HEK293T (cell line): ENCODE results near the gene C4orf51.

Source experiments
- CTCF ChIA-PET: fragments of 350-600 bp; formaldehyde crosslinking; extraction: SDS; loops from one replicate; lab custom pipeline; 2021; ENCODE audit warnings: antibody characterized with exemption, inconsistent platforms; lab: Yijun Ruan, JAX
- POLR2A ChIA-PET: fragments of 350-600 bp; formaldehyde crosslinking; extraction: SDS; loops from one replicate; lab custom pipeline; 2020; ENCODE audit warnings: antibody characterized with exemption, inconsistent platforms; lab: Yijun Ruan, JAX
- DNase-seq: peaks from one replicate; pipeline ENCODE4 v3.0.0; 2012; ENCODE audit warnings: mixed read lengths; ENCODE audit errors: extremely low spot score
- ARNT ChIP-seq: fragments of 450-650 bp; IDR thresholded peaks from 2 replicates; pipeline ENCODE4 v1.6.1; 2017; ENCODE audit warnings: mild to moderate bottlenecking
- BHLHE40 ChIP-seq: fragments of 450-650 bp; IDR thresholded peaks from 2 replicates; pipeline ENCODE4 v1.6.1; 2016; ENCODE audit warnings: mild to moderate bottlenecking, moderate library complexity, borderline replicate concordance
- CTBP1 ChIP-seq: fragments of 450-650 bp; IDR thresholded peaks from 2 replicates; pipeline ENCODE4 v1.6.1; 2016; ENCODE audit warnings: borderline replicate concordance
- ELF4 ChIP-seq: fragments of 450-650 bp; IDR thresholded peaks from 2 replicates; pipeline ENCODE4 v1.6.1; 2017; ENCODE audit warnings: antibody characterized with exemption
- FOXA1 ChIP-seq: fragments of 450-650 bp; IDR thresholded peaks from 2 replicates; pipeline ENCODE4 v1.6.1; 2016; ENCODE audit warnings: mild to moderate bottlenecking
- FOXK2 ChIP-seq: fragments of 450-650 bp; IDR thresholded peaks from 2 replicates; pipeline ENCODE4 v1.6.1; 2016; ENCODE audit warnings: mild to moderate bottlenecking
- FOXM1 ChIP-seq: fragments of 450-650 bp; IDR thresholded peaks from 2 replicates; pipeline ENCODE4 v1.6.1; 2017; ENCODE audit warnings: mild to moderate bottlenecking, borderline replicate concordance
- HDGF ChIP-seq: fragments of 450-650 bp; IDR thresholded peaks from 2 replicates; pipeline ENCODE4 v1.6.1; 2017; ENCODE audit warnings: antibody characterized with exemption, borderline replicate concordance
- L3MBTL2 ChIP-seq: fragments of 450-650 bp; conservative IDR thresholded peaks from 2 replicates; pipeline ENCODE4 v1.6.1; 2016; ENCODE audit warnings: mild to moderate bottlenecking
- LEF1 ChIP-seq: fragments of 450-650 bp; IDR thresholded peaks from 2 replicates; pipeline ENCODE4 v1.6.1; 2017; ENCODE audit warnings: mild to moderate bottlenecking, borderline replicate concordance
- NFRKB ChIP-seq: fragments of 450-650 bp; IDR thresholded peaks from 2 replicates; pipeline ENCODE4 v1.6.1; 2016; ENCODE audit warnings: mild to moderate bottlenecking, moderate library complexity
- SP1 ChIP-seq: fragments of 450-650 bp; IDR thresholded peaks from 2 replicates; pipeline ENCODE4 v1.6.1; 2017
- SUZ12 ChIP-seq: fragments of 450-650 bp; IDR thresholded peaks from 2 replicates; pipeline ENCODE4 v1.6.1; 2016; ENCODE audit warnings: mild to moderate bottlenecking
- TARDBP ChIP-seq: fragments of 450-650 bp; IDR thresholded peaks from 2 replicates; pipeline ENCODE4 v1.6.1; 2016
- ZNF384 ChIP-seq: fragments of 450-650 bp; IDR thresholded peaks from 2 replicates; pipeline ENCODE4 v1.6.1; 2016
- TF ChIP-seq, protein P1 (sequence below): fragments of 450-650 bp; IDR thresholded peaks from 2 replicates; pipeline ENCODE4 v1.6.1; 2016

The C4orf51 gene

DNA sequence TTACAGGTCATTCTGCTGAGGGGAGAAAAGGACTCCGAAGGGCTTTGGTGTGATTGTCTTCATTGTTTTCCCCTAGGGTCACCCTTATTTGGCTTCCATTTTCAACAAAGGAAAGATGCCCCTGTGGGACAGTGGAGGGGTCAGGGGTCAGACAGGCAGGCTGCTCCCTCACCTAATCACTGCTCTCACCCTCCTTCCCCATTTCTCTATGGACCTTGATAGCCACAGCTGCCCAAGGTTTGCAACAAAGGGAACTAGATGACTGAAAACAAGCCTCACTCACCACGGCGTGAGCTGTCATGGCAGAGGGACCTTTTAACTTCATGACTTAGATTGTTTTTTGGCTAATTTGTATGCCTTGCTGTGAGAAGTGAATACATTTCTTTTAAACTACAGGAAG is 40.7 kb downstream of the C4orf51 start:
- CTCF ChIA-PET, result no interaction called here
- POLR2A ChIA-PET, result no interaction called here
- TF ChIP-seq FOXK2, result no peak
- TF ChIP-seq FOXA1, result no peak
- no peak for TF ChIP-seq LEF1
- no peak for TF ChIP-seq TARDBP
- no peak for TF ChIP-seq CTBP1
- no peak for TF ChIP-seq ARNT
- no peak for DNase-seq

DNA sequence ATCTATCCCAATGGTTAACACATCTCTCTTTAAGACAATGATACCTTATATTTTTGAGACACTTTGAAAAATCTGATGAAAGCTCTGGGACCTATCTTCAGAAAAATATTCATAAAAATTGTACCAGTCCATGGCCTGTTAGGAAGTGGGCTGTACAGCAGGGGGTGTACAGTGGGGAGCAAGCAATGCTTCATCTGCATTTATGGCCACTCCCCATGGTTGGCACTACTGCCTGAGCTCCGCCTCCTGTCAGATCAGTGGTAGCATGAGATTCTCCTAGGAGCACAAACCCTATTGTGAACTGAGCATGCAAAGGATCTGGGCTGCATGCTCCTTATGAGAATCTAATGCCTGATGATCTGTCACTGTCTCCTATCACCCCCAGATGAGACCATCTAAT is 42.6 kb downstream of the C4orf51 start:
- ChIA-PET CTCF (no interaction called here), POLR2A (no interaction called here)
- no peak for DNase-seq
- TF ChIP-seq ELF4 (no peak), ARNT (no peak), ZNF384 (no peak), L3MBTL2 (no peak), LEF1 (no peak), NFRKB (no peak), FOXK2 (no peak), BHLHE40 (no peak), CTBP1 (no peak), HDGF (no peak), FOXA1 (no peak), SUZ12 (no peak), TARDBP (no peak)

DNA sequence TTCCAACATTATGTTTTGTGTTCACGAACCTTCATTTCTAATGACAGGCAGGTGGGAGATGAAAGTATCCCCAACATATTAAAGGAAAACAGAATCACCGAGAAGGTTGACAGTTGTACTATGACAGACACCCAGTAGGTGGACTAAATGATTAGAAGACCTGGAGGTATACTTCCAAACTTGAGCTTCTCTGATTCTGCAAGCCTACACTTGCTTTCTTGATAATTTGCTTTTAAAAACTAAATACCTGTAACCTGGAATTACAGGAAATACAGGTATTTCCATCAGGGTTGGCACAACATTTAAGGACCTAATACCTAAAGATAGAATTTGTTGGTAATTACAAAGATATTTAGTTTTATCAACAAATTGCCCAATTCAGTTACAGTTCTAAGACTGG is 43.4 kb downstream of the C4orf51 start:
- ChIA-PET POLR2A (no interaction called here), CTCF (no interaction called here)
- no peak for DNase-seq
- TF ChIP-seq FOXM1 (no peak), BHLHE40 (no peak), SUZ12 (no peak)

DNA sequence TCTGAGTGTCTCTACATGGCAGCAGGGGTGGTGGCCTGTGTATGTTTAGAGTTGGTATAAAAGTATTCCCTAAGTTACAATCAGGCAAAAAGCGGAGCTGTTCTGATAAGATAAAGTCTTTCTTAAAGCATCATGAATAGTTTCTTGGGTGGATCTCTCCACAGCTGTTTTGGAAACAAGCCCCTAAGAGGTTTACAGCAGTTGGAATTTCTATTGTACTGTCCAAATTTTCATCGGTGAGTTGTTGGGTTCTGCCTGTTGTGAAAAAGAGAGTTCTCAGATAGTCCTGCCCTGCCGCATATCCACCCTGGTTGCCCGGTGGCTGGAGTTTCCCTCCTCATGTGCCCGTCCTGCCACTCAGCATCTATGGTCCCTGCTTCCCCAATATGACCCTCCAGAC is 50.1 kb downstream of the C4orf51 start:
- CTCF ChIA-PET, result no interaction called here
- TF ChIP-seq ELF4, result no peak
- no peak for TF ChIP-seq ZNF384
- TF ChIP-seq CTBP1, result no peak
- TF ChIP-seq LEF1, result no peak
- no peak for TF ChIP-seq HDGF
- TF ChIP-seq, protein P1, sequence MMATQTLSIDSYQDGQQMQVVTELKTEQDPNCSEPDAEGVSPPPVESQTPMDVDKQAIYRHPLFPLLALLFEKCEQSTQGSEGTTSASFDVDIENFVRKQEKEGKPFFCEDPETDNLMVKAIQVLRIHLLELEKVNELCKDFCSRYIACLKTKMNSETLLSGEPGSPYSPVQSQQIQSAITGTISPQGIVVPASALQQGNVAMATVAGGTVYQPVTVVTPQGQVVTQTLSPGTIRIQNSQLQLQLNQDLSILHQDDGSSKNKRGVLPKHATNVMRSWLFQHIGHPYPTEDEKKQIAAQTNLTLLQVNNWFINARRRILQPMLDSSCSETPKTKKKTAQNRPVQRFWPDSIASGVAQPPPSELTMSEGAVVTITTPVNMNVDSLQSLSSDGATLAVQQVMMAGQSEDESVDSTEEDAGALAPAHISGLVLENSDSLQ, result no peak
- no peak for TF ChIP-seq SUZ12
- TF ChIP-seq SP1, result no peak
- TF ChIP-seq FOXM1, result no peak
- no peak for TF ChIP-seq FOXA1
- no peak for TF ChIP-seq L3MBTL2
- TF ChIP-seq NFRKB, result no peak
- TF ChIP-seq ARNT, result no peak
- TF ChIP-seq BHLHE40, result no peak
- TF ChIP-seq TARDBP, result no peak
- TF ChIP-seq FOXK2, result no peak
- no peak for DNase-seq
- POLR2A ChIA-PET, result no interaction called here

DNA sequence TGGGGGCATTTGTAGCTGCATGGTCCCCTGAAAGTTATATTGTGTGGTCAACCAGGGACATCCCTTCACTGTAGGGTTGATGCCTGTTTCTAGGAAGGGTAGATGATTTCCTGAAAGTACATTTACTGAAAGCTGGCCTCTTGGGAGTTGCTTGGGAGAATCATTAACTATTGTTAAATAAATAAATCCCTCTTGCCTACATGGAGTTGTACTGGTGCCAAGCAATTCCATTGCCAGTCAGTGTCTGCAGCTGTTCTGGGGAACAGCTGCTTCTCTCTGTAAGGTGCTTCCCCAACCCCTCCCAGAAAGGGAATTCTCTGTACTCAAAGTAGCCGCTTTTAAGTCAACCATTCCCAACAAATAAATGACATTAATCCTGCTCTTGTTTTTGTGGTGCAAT is 51.1 kb downstream of the C4orf51 start:
- no peak for DNase-seq
- no peak for TF ChIP-seq HDGF
- TF ChIP-seq FOXK2, result no peak
- TF ChIP-seq SUZ12, result no peak
- TF ChIP-seq FOXA1, result no peak
- no peak for TF ChIP-seq BHLHE40
- no peak for TF ChIP-seq LEF1
- TF ChIP-seq NFRKB, result no peak
- ChIA-PET POLR2A (interaction anchor here (1.0 kb wide), 1 partner anchor 26 kb away, joined by 3 read pairs; no protein-coding TSS in a partner anchor), CTCF (no interaction called here)

DNA sequence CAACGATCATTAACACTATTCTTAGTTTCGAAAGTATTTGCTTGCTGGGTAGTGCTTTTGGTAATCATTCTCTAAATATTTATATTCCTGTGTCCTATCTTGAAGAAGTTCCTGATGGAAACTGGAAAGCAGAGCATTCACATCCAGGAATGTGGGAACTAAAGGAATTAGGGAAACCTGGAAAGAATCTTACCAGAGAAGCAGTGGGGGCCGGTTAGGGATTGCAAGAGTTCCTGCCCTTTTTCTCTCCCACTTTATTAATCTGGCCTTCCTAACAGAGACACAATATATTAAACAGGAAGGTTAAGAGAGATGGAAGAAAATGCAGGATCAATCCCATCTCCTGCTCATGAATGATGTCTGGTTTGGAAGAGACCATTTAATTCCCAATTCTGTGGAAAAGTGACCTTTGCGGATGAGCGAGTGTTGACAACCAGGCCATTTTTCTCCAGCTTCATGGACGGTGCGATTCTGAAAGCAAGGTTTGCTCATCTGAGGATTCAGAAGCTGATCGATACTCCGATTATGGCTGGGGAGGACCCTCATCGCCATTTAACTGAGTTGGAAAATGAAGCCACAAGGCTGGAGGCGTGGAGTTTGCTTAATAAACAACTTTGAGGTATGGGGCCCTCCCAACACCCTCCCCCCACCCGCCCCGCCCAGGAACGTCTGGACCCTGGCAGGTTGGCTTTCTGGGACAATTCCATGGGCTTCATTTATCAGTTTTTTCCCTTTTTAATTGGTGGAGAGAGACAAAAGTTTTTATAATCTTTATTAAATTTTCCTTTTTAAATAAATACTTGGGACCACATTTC is 52.3 kb downstream of the C4orf51 start:
- POLR2A ChIA-PET, result interaction anchor here (0.6 to 1.0 kb wide), 5 partner anchors 27 to 422 kb away, joined by 3 to 7 read pairs (median 3); no protein-coding TSS in a partner anchor
- TF ChIP-seq ARNT, result no peak
- no peak for TF ChIP-seq BHLHE40
- TF ChIP-seq HDGF, result no peak
- TF ChIP-seq ELF4, result no peak
- no peak for TF ChIP-seq L3MBTL2
- TF ChIP-seq NFRKB, result no peak
- no peak for TF ChIP-seq ZNF384
- TF ChIP-seq TARDBP, result no peak
- no peak for TF ChIP-seq CTBP1
- no peak for TF ChIP-seq FOXA1
- TF ChIP-seq FOXM1, result no peak
- TF ChIP-seq SP1, result no peak
- no peak for TF ChIP-seq FOXK2
- TF ChIP-seq, protein P1, result no peak
- TF ChIP-seq SUZ12, result no peak
- TF ChIP-seq LEF1, result no peak
- no peak for DNase-seq
- CTCF ChIA-PET, result no interaction called here
